HEK293 (cell line): ENCODE measurements around the gene EVI5.

Experiments used
- TRIM28 ChIP-seq: IDR thresholded peaks from 2 replicates; pipeline ENCODE4 v1.6.1; 2011; ENCODE audit warnings: low read length, control low read depth, borderline replicate concordance
- ZNF146 ChIP-seq: fragments of 450-650 bp; formaldehyde crosslinking; IDR thresholded peaks from 2 replicates; pipeline ENCODE4 v1.5.1; 2016; ENCODE audit warnings: missing biosample characterization, missing genetic modification characterization
- ZNF266 ChIP-seq: fragments of 450-650 bp; formaldehyde crosslinking; IDR thresholded peaks from 2 replicates; pipeline ENCODE4 v1.5.1; 2016; ENCODE audit warnings: missing biosample characterization, missing genetic modification characterization, low read depth
- ZNF549 ChIP-seq: fragments of 450-650 bp; IDR thresholded peaks from 2 replicates; pipeline ENCODE4 v1.5.1; 2018; ENCODE audit warnings: missing biosample characterization, missing genetic modification characterization, mild to moderate bottlenecking, inconsistent platforms, moderate library complexity

DNA sequence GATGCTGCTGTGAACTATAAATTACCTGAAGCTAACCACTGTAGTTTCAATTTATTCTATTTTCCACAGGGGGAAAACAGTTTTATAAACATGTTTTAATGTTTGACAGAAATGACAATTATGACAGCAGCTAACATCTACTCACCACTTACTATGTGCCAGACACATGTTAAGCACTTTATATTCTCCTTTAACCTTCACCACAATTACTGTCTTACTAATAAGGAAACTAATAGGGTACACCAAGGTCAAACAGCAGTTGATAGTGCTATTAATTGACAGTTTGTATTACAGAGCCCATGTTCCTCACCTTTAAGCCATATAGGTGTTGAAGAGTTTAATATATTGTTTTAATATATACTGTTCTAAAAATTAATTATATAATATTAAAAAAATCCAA is 146.4 kb downstream of the EVI5 start:
- TF ChIP-seq TRIM28 (no peak), ZNF549 (no peak), ZNF146 (tag by site-specific recombination) (no peak), ZNF266 (tag by site-specific recombination) (no peak)
